Suppressor macrophage (primary cell): ENCODE results near the gene POLR1B.
"Not testable (repeated sequence)": the region's sequence is repeated elsewhere in the genome, so short reads cannot be mapped to it uniquely, and the experiment has no call there.

ENCODE experiments used
- DNase-seq, 4 experiments: peaks; one replicate each; pipeline ENCODE4 v3.0.0-alpha.2; 2020 to 2022

POLR1B gene

DNA sequence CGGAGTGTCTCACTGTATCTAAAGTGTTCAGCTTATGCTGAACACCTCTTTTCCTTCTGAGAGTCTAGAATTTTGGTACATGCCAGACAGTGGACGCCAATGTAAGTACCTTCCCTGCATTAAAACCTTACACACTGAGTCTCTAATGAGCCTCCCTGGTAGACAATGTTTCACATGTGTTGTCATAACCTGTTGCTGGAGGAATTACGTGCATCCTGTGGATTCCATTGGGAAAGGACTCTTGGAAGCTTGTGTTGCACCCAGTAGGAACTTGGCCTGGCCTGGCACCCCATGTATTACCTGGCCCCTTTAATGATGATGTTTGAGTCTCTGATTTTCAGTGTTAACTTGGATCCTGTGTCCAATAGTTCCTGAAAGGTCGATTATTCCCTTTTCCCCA, 62.7 kb downstream of the POLR1B start:
- no peak for DNase-seq

- DNase-seq, result no peak
Observed at GRCh38 chr2:112605926-112606325, 63.7 kb downstream of the POLR1B start.

DNA sequence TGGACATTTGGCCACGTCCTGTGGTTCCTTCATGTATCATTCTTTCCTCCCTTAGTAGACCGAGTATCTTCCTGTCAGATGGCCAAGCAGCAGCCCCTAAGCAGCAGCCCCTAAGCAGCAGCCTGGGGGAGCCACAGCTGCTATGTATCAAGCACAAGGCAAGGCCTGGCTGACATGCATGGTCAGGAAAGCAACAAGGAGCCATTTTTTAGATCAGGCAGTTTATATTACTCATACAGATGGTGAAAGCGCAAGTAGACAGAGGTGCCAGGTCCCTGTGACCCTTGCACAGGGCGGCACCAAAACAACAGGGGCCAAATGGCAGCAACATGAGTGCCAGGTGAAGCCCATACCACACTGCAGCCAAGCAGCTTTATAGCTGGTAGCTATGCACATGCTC, 64.3 kb downstream of the POLR1B start:
- DNase-seq, result no peak

DNA sequence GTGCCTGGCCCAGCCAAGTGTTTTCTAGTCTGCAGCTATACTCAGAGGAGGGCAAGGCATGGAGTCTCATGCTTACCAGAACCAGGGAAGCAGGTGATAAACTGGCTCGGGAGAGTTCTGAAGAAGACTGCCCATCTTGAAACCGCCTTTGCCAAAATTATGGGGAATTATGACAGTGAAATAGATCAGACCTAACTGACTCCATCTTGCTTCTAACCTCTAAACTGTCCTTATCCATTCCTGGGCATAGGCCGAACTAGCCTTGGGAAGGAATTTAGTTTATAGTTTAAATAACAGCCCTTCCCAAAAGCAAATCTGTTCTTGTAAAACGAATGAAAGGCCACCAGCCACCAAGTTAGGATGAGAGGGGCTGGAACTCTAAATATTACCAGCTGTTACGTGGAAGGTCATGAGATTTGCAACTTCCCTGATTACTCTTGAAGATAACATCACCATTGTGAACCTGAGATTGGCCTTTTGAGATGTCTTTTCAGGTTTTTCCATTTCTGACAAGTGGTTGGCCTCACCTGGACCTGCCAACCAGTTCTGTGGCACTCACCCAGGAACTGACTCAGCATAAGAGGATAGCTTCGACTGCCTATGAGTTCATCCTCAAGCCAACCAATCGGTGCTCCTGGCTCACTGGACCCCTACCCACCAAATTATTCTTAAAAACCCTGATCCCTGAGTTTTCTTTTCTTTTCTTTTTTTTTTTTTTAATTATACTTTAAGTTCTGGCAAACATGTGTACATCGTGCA, 65.6 kb downstream of the POLR1B start:
- no peak for DNase-seq

GRCh38 chr2:112609320-112609719, 67.1 kb downstream of the POLR1B start:
- DNase-seq, result not testable (repeated sequence)

DNA sequence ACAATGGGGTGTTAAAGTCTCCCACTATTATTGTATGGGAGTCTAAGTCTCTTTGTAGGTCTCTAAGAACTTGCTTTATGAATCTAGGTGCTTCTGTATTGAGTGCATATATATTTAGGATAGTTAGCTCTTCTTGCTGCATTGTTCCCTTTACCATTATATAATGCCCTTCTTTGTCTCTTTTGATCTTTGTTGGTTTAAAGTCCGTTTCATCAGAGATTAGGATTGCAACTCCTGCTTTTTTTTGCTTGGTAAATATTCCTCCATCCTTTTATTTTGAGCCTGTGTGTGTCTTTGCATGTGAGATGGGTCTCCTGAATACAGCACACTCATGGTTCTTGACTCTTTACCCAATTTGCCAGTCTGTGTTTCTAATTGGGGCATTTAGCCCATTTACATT, 70.0 kb downstream of the POLR1B start:
- DNase-seq, result not testable (repeated sequence)

GRCh38 chr2:112614201-112614840, 72.1 kb downstream of the POLR1B start:
- no peak for DNase-seq

GRCh38 chr2:112615051-112615450, 72.8 kb downstream of the POLR1B start:
- no peak for DNase-seq

- DNase-seq, result not testable (repeated sequence)
Observed at GRCh38 chr2:112615798-112616197, 73.5 kb downstream of the POLR1B start.

DNA sequence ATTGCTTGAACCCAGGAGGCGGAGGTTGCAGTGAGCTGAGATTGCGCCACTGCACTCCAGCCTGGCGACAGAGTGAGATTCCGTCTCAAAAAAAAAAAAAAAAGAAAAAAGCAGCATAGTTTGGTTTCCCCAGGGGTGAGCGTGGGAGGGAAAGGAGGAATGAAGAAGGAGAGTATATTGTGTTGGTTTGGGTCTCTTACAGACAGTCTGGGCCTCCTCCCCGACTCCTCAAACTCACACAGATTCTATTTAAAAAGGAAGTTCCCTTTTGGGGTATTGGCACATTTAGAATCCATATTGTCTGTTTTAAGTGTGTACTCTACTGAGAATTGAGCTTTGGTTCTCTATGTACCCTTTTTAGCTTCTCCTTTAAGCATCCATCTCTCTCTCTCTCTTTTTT, 76.1 kb downstream of the POLR1B start:
- peak in 3 of 4 experiments; percentile 33 to 49 (median 44) for DNase-seq

- peak in 1 of 4 experiments; percentile 0 for DNase-seq
Observed at GRCh38 chr2:112621790-112622527, 79.7 kb downstream of the POLR1B start.

- DNase-seq, result peak in 3 of 4 experiments; percentile 38 to 70 (median 47)
Observed at GRCh38 chr2:112622528-112622849, 80.2 kb downstream of the POLR1B start.

- peak in 3 of 4 experiments; percentile 61 to 70 (median 63) for DNase-seq
Observed at GRCh38 chr2:112623913-112624777, 81.9 kb downstream of the POLR1B start.

- peak in 1 of 4 experiments; percentile 10 for DNase-seq
Observed at GRCh38 chr2:112625474-112626114, 83.3 kb downstream of the POLR1B start.

GRCh38 chr2:112626604-112627059, 84.4 kb downstream of the POLR1B start:
- DNase-seq, result peak; percentile 48 to 73 (median 60)
